GM21717 (cell line): ENCODE measurements around the gene ATG5.
"Not testable (repeated sequence)": the region's sequence is repeated elsewhere in the genome, so short reads cannot be mapped to it uniquely, and the experiment has no call there.

Experiments
- ATAC-seq: cut with Tn5 transposase; IDR thresholded peaks from one replicate; pipeline ENCODE4 v1.9.1; 2021; ENCODE audit warnings: mild to moderate bottlenecking, moderate library complexity; ENCODE audit not compliant: unreplicated experiment

Gene ATG5

DNA sequence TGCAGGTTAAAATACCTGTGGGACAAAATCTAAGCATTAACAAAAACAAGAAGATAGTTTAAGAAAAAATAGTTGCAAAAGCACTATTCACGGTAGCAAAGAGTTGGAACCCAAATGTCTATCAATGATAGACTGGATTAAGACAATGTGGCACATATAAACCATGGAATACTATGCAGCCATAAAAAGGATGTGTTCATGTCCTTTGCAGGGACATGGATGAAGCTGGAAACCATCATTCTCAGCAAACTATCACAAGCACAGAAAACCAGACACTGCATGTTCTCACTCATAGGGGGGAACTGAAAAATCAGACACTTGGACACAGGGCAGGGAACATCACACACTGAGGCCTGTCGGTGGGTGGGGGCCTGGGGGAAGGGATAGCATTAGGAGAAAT, 65.8 kb downstream of the ATG5 start:
- ATAC-seq: not testable (repeated sequence)

GRCh38 chr6:106258726-106259125, 66.8 kb downstream of the ATG5 start:
- ATAC-seq: no peak

- ATAC-seq: no peak
Observed at GRCh38 chr6:106257195-106257594, 68.4 kb downstream of the ATG5 start.

GRCh38 chr6:106256201-106256968, 69.2 kb downstream of the ATG5 start:
- no peak for ATAC-seq

DNA sequence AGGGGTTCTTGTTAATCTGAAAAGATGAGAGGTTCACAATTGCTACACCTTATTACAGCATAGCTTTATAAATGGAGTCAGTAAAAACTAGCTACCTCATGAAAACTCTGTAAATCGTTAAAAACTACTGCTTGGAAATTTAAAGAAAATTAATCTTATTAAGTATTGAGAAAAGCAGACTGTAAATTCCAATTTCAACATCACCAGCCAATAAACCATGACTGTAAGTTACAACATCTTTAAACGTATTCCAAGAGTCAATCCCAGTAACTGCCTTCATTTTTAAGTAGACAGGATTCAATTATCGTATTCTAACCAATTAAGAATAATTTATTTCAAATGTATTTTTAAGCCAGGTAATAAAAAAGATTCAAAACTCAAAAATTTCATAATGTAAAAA, 70.3 kb downstream of the ATG5 start:
- ATAC-seq: no peak

DNA sequence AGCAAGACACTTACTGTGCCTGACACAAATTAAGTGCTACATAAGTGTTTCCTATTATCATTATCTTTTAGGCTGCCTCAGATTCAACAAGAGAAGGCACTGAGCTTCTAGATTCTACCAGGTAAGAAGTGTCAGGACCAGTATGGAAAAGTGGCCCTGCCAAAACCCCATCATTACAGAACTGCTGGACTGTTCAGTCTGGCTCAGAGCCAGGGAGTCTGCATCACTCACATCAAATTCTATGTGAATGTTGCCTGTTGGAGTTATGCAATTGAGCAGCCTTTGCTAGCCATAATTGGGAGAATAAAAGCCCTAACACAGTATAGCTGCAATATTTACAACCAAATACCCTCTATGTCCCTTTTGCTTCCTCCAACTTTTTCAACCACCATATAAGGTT, 70.9 kb downstream of the ATG5 start:
- ATAC-seq: no peak

DNA sequence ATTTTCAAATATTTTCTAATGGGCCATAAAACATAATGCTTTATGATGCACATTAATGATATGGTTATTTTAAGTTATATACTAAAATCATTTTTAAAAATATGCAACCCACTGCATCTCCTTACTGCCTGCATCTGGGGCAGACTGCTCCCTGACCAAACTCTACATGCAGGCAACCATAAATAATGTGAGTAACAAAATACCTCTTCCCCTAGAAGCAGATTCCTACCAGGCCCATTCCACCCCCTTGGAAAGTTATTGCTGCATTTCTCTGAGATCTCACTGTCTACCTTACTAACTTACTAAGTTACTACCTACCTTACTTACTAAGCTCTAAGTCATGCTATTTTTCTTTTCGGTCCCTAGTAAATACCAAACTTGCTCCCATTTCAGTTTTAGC, 71.8 kb downstream of the ATG5 start:
- no peak for ATAC-seq

- no peak for ATAC-seq
Observed at GRCh38 chr6:106253172-106253571, 72.4 kb downstream of the ATG5 start.

- no peak for ATAC-seq
Observed at GRCh38 chr6:106252687-106253086, 72.9 kb downstream of the ATG5 start.

DNA sequence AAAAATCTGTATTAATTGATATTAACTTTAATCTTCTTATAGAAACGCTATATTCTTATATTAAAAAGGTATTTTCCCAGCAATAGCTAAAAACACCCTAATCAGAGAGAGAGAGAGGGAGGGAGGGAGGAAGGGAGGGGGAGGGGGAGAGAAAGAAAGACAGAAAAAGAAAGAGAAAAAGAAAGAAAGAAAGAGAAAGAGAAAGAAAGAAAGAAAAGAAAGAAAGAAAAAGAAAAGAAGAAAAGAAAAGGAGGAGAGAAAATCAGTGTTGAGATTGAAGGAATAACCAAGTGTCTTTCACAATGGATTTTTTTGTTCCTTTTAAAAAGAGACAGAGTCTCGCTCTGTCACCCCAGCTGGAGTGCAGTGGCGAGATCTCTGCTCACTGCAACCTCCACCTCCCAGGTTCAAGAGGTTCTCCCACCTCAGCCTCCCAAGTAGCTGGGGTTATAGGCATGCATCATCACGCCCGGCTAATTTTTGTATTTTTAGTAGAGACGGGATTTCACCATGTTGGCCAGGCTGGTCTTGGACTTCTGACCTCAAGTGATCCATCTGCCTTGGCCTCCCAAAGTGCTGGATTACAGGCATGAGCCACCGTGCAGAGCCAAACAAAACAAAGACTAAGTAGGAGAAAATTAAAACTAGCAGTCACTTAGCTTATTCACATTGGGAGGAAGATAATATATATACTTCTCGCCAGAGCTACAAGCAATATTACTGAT, 73.9 kb downstream of the ATG5 start:
- not testable (repeated sequence) for ATAC-seq

GRCh38 chr6:106250953-106251352, 74.6 kb downstream of the ATG5 start:
- no peak for ATAC-seq

GRCh38 chr6:106249658-106250057, 75.9 kb downstream of the ATG5 start:
- no peak for ATAC-seq

GRCh38 chr6:106247733-106248132, 77.8 kb downstream of the ATG5 start:
- no peak for ATAC-seq

DNA sequence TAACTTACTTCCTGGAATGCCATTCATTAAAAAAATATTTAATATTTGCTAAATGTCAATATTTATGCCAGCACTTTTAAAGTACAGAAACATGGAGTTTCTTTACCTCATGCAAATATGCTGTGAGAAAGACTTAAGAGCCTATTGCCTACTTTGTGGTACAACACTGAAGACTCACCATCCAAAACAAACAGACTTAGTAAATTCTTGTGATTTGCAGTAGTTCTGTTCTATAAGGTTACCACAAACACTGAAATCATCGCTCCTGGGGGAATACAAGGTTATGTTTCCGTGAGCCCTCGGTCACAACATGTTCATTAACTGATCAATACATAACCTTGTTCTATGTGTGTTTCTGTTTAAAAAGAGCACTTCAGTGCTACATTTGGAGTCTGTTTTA, 78.3 kb downstream of the ATG5 start:
- ATAC-seq: no peak

- ATAC-seq: peak; percentile 72
Observed at GRCh38 chr6:106244931-106245330, 80.6 kb downstream of the ATG5 start.

DNA sequence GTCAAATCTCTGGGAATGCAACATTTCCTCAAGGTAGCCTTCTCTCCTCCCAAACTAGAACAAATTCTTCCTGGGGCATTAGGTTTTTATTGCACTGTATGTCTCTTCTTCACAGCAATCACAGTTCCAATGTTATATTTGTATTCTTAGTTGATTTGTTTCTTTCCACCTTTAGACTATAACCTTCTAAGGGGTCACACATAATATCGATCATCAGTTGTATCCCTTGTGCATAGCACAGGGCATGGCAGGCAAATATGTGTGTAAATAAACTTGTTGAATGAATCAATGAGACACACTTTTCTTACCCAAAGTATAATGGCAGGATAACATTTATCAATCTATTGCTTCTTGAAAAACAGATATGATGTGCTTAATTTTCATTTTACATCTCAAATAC, 81.0 kb downstream of the ATG5 start:
- no peak for ATAC-seq

DNA sequence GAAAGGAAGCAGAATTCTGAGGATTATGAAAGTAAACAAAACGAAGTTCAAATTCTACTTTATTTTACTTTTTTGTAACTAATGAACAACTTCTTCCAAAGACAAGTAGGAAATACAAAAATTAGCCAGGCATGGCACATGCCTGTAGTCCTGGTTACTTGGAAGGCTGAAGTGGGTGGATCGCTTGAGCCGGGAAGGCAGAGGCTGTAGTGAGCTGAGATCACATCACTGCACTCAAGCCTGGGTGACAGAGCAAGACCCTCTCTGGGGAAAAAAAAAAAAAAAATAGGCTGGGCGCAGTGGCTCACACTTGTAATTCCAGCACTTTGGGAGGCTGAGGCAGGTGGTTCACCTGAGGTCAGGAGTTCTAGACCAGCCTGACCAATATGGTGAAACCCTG, 82.3 kb downstream of the ATG5 start:
- no peak for ATAC-seq

GRCh38 chr6:106241498-106241897, 84.1 kb downstream of the ATG5 start:
- ATAC-seq: no peak

DNA sequence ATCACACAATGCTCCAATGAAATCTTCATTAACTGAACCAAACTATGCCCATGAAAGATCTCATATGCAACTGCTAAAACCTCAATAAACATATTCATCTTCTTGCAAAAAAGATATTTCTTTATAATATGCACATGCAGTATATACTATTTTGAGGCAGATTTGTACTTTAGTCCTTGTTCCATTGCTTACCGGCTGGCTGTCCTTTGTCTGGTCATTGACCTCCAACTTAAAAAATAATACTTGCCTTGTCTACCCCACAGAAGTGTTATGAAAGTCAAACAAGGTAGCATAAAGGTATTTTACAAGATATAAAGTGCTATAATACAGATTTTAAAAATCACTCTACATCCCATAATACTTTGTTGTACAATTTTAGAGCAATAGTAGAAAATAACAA, 88.3 kb downstream of the ATG5 start:
- ATAC-seq: no peak

- not testable (repeated sequence) for ATAC-seq
Observed at GRCh38 chr6:106229876-106230445, 95.6 kb downstream of the ATG5 start.

GRCh38 chr6:106227612-106228507, 97.7 kb downstream of the ATG5 start:
- ATAC-seq: no peak
